ENCODE measurements around the gene MEI1.
"Not testable (repeated sequence)": the region's sequence is repeated elsewhere in the genome, so short reads cannot be mapped to it uniquely, and the experiment has no call there.

The MEI1 gene

DNA sequence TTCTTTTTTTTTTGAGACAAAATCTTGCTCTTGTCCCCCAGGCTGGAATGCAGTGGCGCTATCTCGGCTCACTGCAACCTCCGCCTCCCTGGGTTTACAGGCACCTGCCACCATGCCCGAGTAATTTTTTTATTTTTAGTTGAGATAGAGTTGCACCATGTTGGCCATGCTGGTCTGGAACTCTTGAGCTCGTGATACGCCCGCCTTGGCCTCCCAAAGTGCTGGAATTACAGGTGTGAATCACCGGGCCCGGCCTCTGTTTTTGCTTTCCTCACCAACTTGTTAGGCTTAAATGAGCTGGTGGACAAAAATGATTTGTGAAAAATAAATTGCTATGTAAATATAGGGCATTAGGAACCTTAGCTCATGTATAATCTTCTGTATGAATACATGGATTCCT lies 3.5 kb downstream of the MEI1 start:
- Histone ChIP-seq H3K4me1 (ENCODE audit: insufficient read depth, low read length) (no peaks in the 10 kb centered on the region), H3K4me3 (ENCODE audit: low read depth in 1 of 2, low read length in 2 of 2) (no peak overlapping the region), H3K9me3 (ENCODE audit: low read length) (no peaks in the 10 kb centered on the region), H3K9ac (ENCODE audit: low read length) (no peak overlapping the region), H3K36me3 (ENCODE audit: insufficient read depth, low read length) (no peaks in the 10 kb centered on the region), H3K27me3 (ENCODE audit: control insufficient read depth in 1 of 2, insufficient read depth in 2 of 2, low read length in 2 of 2) (no peaks in the 10 kb centered on the region), H3K27ac (ENCODE audit: low read depth, low read length) (no peak overlapping the region)

DNA sequence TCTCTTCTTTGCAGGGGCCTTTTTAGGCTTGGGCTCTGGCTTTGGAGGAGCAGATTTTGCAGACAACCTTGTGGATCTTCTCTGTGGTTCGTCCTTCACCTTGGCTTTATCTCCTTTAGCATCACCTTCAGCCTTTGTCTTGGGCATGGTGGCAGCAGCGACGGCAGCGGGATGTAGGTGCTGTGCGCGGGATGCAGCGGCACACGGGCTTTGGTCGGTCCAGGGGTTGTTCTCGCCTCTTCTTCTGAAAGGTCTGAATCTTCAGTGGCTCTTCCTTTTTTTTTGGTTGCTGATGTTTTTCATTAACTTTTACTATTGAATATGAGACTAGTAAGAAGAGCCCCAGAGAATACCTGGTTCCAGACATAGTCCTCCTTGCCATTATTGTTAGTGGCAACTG lies 10.0 kb downstream of the MEI1 start:
- Histone ChIP-seq H3K9me3 (ENCODE audit: low read length) (no peaks in the 10 kb centered on the region), H3K36me3 (ENCODE audit: insufficient read depth, low read length) (no peaks in the 10 kb centered on the region), H3K9ac (ENCODE audit: low read length) (no peak overlapping the region)

DNA sequence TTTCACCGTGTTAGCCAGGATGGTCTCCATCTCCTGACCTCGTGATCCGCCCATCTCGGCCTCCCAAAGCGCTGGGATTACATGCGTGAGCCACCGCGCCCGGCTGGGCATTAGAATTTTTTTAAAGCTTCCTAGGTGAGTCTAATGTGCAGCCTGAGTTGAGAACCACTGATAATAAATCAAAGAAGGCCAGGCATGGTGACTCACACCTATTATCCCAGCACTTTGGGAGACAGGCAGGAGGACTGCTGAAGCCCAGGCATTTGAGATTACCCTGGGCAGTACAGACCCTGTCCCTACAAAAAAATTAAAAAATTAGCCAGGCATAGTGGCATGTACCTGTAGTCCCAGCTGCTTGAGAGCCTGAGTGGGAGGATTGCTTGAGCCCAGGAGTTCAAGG lies 13.7 kb downstream of the MEI1 start:
- Histone ChIP-seq H3K9me3 (ENCODE audit: low read length) (no peaks in the 10 kb centered on the region), H3K27ac (ENCODE audit: low read depth, low read length) (no peak overlapping the region), H3K9ac (ENCODE audit: low read length) (no peak overlapping the region)

More for the DNA sequence above, 10.0 kb downstream of the MEI1 start:
- Histone ChIP-seq H3K27me3 (ENCODE audit: control insufficient read depth in 1 of 2, insufficient read depth in 2 of 2, low read length in 2 of 2) (no peaks in the 10 kb centered on the region), H3K27ac (ENCODE audit: low read depth, low read length) (no peak overlapping the region), H3K4me1 (ENCODE audit: insufficient read depth, low read length) (no peaks in the 10 kb centered on the region), H3K4me3 (ENCODE audit: low read depth in 1 of 2, low read length in 2 of 2) (no peak overlapping the region)

DNA sequence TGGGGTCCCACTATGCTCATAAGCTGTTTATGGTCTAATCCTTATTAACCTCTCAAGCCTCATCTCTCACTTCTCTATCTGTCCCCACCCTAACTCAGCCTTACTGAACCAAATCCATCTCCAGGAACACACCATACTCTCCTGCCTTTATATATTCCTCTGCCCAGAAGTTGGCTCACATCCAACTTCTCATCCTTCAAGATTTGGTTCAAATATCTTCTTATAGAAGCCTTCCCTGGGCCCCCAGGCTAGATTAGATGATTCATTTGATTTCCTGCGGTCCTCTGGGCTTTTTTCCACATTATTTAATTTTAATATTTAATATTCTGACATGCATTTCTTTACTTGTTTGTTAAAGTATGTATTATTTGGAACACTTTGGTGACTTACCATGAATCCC lies 23.2 kb downstream of the MEI1 start:
- Histone ChIP-seq H3K27ac (ENCODE audit: low read depth, low read length) (no peak overlapping the region), H3K4me1 (ENCODE audit: insufficient read depth, low read length) (no peaks in the 10 kb centered on the region), H3K27me3 (ENCODE audit: control insufficient read depth in 1 of 2, insufficient read depth in 2 of 2, low read length in 2 of 2) (no peaks in the 10 kb centered on the region), H3K36me3 (ENCODE audit: insufficient read depth, low read length) (no peaks in the 10 kb centered on the region), H3K4me3 (ENCODE audit: low read depth in 1 of 2, low read length in 2 of 2) (no peak overlapping the region), H3K9ac (ENCODE audit: low read length) (no peak overlapping the region), H3K9me3 (ENCODE audit: low read length) (no peaks in the 10 kb centered on the region)

More for the DNA sequence above, 13.7 kb downstream of the MEI1 start:
- H3K27me3 ChIP-seq (ENCODE audit: control insufficient read depth in 1 of 2, insufficient read depth in 2 of 2, low read length in 2 of 2) = no peaks in the 10 kb centered on the region
- H3K36me3 ChIP-seq (ENCODE audit: insufficient read depth, low read length) = no peaks in the 10 kb centered on the region
- no peaks in the 10 kb centered on the region for H3K4me1 ChIP-seq (ENCODE audit: insufficient read depth, low read length)
- no peak overlapping the region for H3K4me3 ChIP-seq (ENCODE audit: low read depth in 1 of 2, low read length in 2 of 2)

DNA sequence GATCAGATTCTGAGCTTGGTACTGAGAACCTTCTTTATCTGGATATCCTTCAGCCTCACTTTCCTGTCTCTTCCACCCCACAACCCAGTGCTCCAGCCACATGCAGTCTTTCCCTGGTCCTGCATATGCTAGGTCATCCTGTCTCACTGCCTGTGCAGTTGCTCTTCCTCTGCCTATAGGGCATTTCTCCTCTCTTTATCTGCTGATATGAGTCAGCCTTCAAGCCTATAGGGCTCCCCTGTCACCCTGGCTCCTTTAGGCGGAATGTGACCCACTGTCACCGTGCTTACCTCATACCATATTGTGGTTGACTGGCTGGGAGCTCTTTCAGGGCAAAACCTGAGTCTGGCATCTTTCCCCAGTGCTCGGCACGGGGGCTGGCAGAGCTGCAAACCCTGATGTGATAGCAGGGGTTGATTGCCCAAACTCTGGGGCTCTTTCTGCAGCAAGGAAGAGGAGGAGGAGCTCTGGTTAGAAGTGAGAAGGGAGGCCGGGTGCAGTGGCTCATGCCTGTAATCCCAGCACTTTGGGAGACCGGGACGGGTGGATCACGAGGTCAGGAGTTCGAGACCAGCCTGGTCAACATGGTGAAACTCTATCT lies 26.3 kb downstream of the MEI1 start:
- H3K27ac ChIP-seq (ENCODE audit: low read depth, low read length) = no peak overlapping the region
- no peaks in the 10 kb centered on the region for H3K9me3 ChIP-seq (ENCODE audit: low read length)
- no peak overlapping the region for H3K9ac ChIP-seq (ENCODE audit: low read length)
- H3K36me3 ChIP-seq (ENCODE audit: insufficient read depth, low read length) = no peaks in the 10 kb centered on the region
- no peaks in the 10 kb centered on the region for H3K4me1 ChIP-seq (ENCODE audit: insufficient read depth, low read length)
- no peaks in the 10 kb centered on the region for H3K27me3 ChIP-seq (ENCODE audit: control insufficient read depth in 1 of 2, insufficient read depth in 2 of 2, low read length in 2 of 2)
- no peak overlapping the region for H3K4me3 ChIP-seq (ENCODE audit: low read depth in 1 of 2, low read length in 2 of 2)

DNA sequence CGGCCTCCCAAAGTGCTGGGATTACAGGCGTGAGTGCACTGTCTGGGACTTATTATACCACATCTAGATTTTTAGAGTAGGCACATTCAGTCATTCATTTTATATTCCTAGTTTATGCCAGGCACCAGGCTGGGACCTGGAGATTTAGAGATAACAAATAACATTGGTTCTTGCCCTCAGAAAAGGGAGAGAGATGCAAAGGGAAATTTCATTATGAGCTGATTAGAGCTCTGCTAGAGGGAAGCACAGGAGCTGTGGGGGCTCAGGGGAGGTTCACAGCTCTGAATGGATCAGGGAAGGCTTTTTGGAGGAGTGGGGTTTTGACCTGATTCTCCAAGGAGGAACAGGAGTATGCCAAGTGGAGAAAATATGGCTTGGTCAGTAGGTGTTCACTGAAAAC lies 32.3 kb downstream of the MEI1 start:
- Histone ChIP-seq H3K4me1 (ENCODE audit: insufficient read depth, low read length) (no peaks in the 10 kb centered on the region), H3K9ac (ENCODE audit: low read length) (no peak overlapping the region), H3K27ac (ENCODE audit: low read depth, low read length) (no peak overlapping the region), H3K36me3 (ENCODE audit: insufficient read depth, low read length) (no peaks in the 10 kb centered on the region), H3K4me3 (ENCODE audit: low read depth in 1 of 2, low read length in 2 of 2) (no peak overlapping the region), H3K9me3 (ENCODE audit: low read length) (no peaks in the 10 kb centered on the region), H3K27me3 (ENCODE audit: control insufficient read depth in 1 of 2, insufficient read depth in 2 of 2, low read length in 2 of 2) (no peaks in the 10 kb centered on the region)

DNA sequence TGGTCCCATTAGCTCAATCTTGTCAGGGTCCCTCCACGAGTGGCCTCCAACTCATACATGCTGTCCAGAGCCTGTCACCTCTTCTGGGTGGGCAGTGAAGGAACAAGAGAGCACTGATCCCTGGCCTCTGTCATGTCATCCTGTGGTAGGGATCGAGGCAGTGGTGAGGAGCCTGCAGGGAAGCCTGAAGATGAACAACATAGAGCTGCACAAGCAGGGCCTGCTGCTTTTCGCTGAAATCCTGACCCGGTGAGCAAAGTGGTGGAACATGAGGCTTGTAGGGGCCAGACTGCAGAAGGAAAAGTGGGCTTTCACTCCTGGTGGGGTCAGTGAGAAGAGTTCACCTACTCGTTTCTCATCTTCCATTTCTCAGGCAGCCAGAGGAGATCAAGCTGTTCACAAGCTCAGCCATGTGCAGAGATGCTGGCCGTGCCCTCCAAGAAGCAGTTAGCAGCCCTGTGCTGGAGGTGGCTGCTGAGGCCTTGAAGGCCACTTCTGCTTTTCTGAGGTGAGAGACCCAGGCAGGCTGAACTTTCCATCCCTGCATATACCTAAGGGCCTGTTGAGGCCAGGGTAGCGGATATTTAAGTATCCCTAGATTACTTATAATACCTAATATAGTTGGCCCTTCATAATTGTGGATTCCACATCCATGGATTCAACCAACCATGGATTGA lies 32.9 kb downstream of the MEI1 start:
- H3K9me3 ChIP-seq (ENCODE audit: low read length) = no peaks in the 10 kb centered on the region
- H3K4me3 ChIP-seq (ENCODE audit: low read depth in 1 of 2, low read length in 2 of 2) = no peak overlapping the region
- no peaks in the 10 kb centered on the region for H3K36me3 ChIP-seq (ENCODE audit: insufficient read depth, low read length)
- no peak overlapping the region for H3K27ac ChIP-seq (ENCODE audit: low read depth, low read length)
- H3K9ac ChIP-seq (ENCODE audit: low read length) = no peak overlapping the region
- H3K27me3 ChIP-seq (ENCODE audit: control insufficient read depth in 1 of 2, insufficient read depth in 2 of 2, low read length in 2 of 2) = no peaks in the 10 kb centered on the region
- H3K4me1 ChIP-seq (ENCODE audit: insufficient read depth, low read length) = no peaks in the 10 kb centered on the region

DNA sequence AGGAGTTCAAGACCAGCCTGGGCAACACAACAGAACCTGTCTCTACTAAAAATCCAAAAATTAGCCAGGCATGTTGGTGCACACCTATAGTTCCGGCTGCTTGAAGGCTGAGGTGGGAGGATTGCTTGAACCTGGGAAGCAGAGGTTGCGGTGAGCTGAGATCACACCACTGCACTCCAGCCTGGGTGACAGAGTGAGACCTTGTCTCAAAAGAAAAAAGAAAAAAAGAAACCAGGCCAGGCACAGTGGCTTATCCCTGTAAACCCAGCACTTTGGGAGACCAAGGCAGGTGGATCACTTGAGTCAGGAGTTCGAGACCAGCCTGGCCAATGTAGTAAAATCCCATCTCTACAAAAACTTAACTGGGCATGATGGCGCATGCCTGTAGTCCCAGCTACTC lies 33.9 kb downstream of the MEI1 start:
- not testable (repeated sequence) for H3K9me3 ChIP-seq (ENCODE audit: low read length); H3K27me3 ChIP-seq (ENCODE audit: control insufficient read depth in 1 of 2, insufficient read depth in 2 of 2, low read length in 2 of 2); H3K36me3 ChIP-seq (ENCODE audit: insufficient read depth, low read length); H3K9ac ChIP-seq (ENCODE audit: low read length); H3K27ac ChIP-seq (ENCODE audit: low read depth, low read length); H3K4me1 ChIP-seq (ENCODE audit: insufficient read depth, low read length); H3K4me3 ChIP-seq (ENCODE audit: low read depth in 1 of 2, low read length in 2 of 2)

DNA sequence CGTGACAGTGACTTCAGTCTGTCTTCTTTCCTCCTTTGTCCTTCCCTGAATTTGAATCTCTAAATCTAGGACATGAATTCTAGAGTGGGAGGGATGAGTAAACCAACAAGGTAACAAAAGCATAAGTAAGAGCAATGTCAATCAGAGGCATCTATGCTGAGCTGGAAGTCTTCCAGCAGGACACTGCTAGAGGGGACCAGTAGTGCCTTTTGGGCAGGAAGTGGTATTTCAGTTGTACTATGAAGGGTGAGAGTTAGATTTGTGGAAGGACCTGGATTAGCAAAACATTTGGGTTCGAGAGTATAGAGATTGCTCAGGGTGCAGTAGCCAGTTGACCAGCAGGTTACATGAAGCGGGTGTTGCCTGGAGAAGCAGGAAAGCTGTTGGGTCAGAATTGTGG lies 40.3 kb downstream of the MEI1 start:
- Histone ChIP-seq H3K4me3 (ENCODE audit: low read depth in 1 of 2, low read length in 2 of 2) (no peak overlapping the region), H3K9me3 (ENCODE audit: low read length) (no peaks in the 10 kb centered on the region), H3K27me3 (ENCODE audit: control insufficient read depth in 1 of 2, insufficient read depth in 2 of 2, low read length in 2 of 2) (no peaks in the 10 kb centered on the region), H3K36me3 (ENCODE audit: insufficient read depth, low read length) (no peaks in the 10 kb centered on the region), H3K27ac (ENCODE audit: low read depth, low read length) (no peak overlapping the region), H3K9ac (ENCODE audit: low read length) (no peak overlapping the region), H3K4me1 (ENCODE audit: insufficient read depth, low read length) (no peaks in the 10 kb centered on the region)

DNA sequence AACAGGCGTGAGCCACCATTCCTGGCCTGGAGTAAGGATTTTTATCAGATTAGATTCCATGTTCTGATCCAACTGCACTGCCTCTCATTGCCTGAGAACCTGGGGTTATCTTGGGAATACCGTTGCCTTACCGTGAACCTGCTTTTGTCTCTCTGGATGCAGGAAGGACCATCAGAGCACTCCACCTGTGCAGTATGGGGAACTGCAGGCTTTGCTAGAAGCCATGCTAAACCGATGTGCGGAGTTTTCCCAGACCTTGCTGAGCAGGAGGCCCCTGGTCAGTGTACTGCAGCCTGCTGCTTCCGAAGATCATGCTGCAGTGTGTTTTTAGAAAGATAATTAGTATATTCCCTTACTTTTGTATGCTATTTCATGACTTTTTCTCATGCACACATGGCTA lies 43.6 kb downstream of the MEI1 start:
- H3K27ac ChIP-seq (ENCODE audit: low read depth, low read length) = no peak overlapping the region
- no peaks in the 10 kb centered on the region for H3K9me3 ChIP-seq (ENCODE audit: low read length)
- no peaks in the 10 kb centered on the region for H3K4me1 ChIP-seq (ENCODE audit: insufficient read depth, low read length)
- no peaks in the 10 kb centered on the region for H3K27me3 ChIP-seq (ENCODE audit: control insufficient read depth in 1 of 2, insufficient read depth in 2 of 2, low read length in 2 of 2)
- no peak overlapping the region for H3K9ac ChIP-seq (ENCODE audit: low read length)
- no peaks in the 10 kb centered on the region for H3K36me3 ChIP-seq (ENCODE audit: insufficient read depth, low read length)
- H3K4me3 ChIP-seq (ENCODE audit: low read depth in 1 of 2, low read length in 2 of 2) = no peak overlapping the region

DNA sequence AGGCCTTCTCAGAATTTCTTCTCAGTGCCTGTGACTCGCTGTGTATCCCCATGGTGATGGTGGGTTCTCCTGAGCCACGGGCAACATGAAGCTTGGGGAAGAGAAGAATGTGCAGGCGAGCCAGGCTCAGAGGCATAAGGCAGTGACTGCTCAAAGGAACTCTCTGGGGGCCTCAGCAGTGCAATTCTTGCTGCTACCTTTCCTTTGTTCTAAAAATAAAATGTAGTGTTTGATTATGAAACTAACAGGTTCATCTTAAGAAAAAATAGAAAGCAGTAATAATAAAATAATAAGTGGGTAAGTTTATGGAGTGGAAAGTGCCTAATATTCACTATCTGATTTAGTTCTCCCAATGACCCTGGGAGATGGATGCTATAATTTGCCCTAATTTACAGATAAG lies 46.7 kb downstream of the MEI1 start:
- no peaks in the 10 kb centered on the region for H3K36me3 ChIP-seq (ENCODE audit: insufficient read depth, low read length)
- no peak overlapping the region for H3K9ac ChIP-seq (ENCODE audit: low read length)
- no peaks in the 10 kb centered on the region for H3K9me3 ChIP-seq (ENCODE audit: low read length)
- no peak overlapping the region for H3K4me3 ChIP-seq (ENCODE audit: low read depth in 1 of 2, low read length in 2 of 2)
- H3K27ac ChIP-seq (ENCODE audit: low read depth, low read length) = no peak overlapping the region
- H3K27me3 ChIP-seq (ENCODE audit: control insufficient read depth in 1 of 2, insufficient read depth in 2 of 2, low read length in 2 of 2) = no peaks in the 10 kb centered on the region
- no peaks in the 10 kb centered on the region for H3K4me1 ChIP-seq (ENCODE audit: insufficient read depth, low read length)
